Epithelial cell of proximal tubule (primary cell): ENCODE data around the gene MYCN. TPM values are rescaled to one million over a fixed set of nuclear protein-coding genes. Genes with fewer than 3 reads are reported as not detected.

Experiments used
- DNase-seq: peaks from one replicate; pipeline ENCODE4 v3.0.0-alpha.2; 2011; ENCODE audit warnings: low read depth
- H3K4me3 ChIP-seq: 2 replicates; pipeline ENCODE4 v1.5.1; 2011; ENCODE audit warnings: low read depth, mild to moderate bottlenecking, low read length
- CTCF ChIP-seq: conservative IDR thresholded peaks from 2 replicates; pipeline ENCODE4 v1.5.1; 2012; ENCODE audit warnings: low read depth, mild to moderate bottlenecking, low read length
- total RNA-seq: library from RNA; depleted of rRNA; stranded (reverse); fragments of >200 nt; gene quantifications from 2 replicates; pipeline ENCODE4 v1.2.3, GENCODE V29; 2015

The MYCN gene
- total RNA-seq, 1 donor from 2014 or later: 3.0 TPM

- H3K4me3 ChIP-seq: no peak overlapping the region
- DNase-seq: no peak
- TF ChIP-seq CTCF: no peak
These were observed 53.3 kb downstream of the MYCN start for GRCh38 chr2:15993666-15994065.

- no peak for TF ChIP-seq CTCF
- no peak for DNase-seq
- no peak overlapping the region for H3K4me3 ChIP-seq
These were observed 55.3 kb downstream of the MYCN start for GRCh38 chr2:15995603-15996002.
